Vagina (tissue), 2 donors: ENCODE measurements around the gene PLK3.

ENCODE experiments used
- POLR2AphosphoS5 ChIP-seq, 2 donors: sonication (generic); formaldehyde crosslinking; IDR thresholded peaks; one replicate each; pipeline ENCODE4 v1.9.0; 2017; ENCODE audit warnings: antibody characterized with exemption in 2 of 2, mild to moderate bottlenecking in 2 of 2, low read depth in 1 of 2; ENCODE audit not compliant: insufficient read depth in 1 of 2
- TF ChIP-seq, protein P1 (sequence below), 3 experiments: fragments of 450-650 bp in 2 of 3; fragments of 200-600 bp in 1 of 3; sonication (generic) in 1 of 3; IDR thresholded peaks; one replicate each; pipeline ENCODE4 v1.5.1; 2017 to 2019; ENCODE audit warnings: antibody characterized with exemption in 3 of 3, mild to moderate bottlenecking in 2 of 3, moderate library complexity in 2 of 3

GRCh38 chr1:44832056-44832705 is 32.0 kb downstream of the PLK3 start:
- no peak for TF ChIP-seq POLR2AphosphoS5 (IDR thresholded peaks at IDR 0.05; ENCODE audit: insufficient read depth in 1 of 2, low read depth in 1 of 2)
- TF ChIP-seq, protein P1, sequence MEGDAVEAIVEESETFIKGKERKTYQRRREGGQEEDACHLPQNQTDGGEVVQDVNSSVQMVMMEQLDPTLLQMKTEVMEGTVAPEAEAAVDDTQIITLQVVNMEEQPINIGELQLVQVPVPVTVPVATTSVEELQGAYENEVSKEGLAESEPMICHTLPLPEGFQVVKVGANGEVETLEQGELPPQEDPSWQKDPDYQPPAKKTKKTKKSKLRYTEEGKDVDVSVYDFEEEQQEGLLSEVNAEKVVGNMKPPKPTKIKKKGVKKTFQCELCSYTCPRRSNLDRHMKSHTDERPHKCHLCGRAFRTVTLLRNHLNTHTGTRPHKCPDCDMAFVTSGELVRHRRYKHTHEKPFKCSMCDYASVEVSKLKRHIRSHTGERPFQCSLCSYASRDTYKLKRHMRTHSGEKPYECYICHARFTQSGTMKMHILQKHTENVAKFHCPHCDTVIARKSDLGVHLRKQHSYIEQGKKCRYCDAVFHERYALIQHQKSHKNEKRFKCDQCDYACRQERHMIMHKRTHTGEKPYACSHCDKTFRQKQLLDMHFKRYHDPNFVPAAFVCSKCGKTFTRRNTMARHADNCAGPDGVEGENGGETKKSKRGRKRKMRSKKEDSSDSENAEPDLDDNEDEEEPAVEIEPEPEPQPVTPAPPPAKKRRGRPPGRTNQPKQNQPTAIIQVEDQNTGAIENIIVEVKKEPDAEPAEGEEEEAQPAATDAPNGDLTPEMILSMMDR (IDR thresholded peaks at IDR 0.05), result no peak
